SK-N-SH (cell line): Measurements from ENCODE around the gene GFPT1. TPM values are rescaled to one million over a fixed set of nuclear protein-coding genes. Genes with fewer than 3 reads are reported as not detected.

Source experiments
- CTCF ChIA-PET: fragments of 300-600, 350-600 bp; formaldehyde crosslinking; extraction: SDS; loops from one replicate; lab custom pipeline; 2021; lab: Yijun Ruan, JAX
- POLR2A ChIA-PET: fragments of 350-600 bp; sonication (Branson Sonifier 250); formaldehyde crosslinking; extraction: SDS; loops from one replicate; lab custom pipeline; 2020; ENCODE audit warnings: antibody characterized with exemption, inconsistent platforms; lab: Yijun Ruan, JAX
- DNase-seq: peaks from one replicate; pipeline ENCODE4 v3.0.0; 2012
- H2AFZ ChIP-seq: fragments of 200-600 bp; sonication (generic); 2 replicates; pipeline ENCODE4 v1.8.1; 2016; ENCODE audit warnings: antibody characterized with exemption, mild to moderate bottlenecking, low read depth
- H3F3A ChIP-seq: fragments of 200-600 bp; sonication (generic); replicated peaks from 2 replicates; pipeline ENCODE3; 2016; ENCODE audit warnings: antibody characterized with exemption, mild to moderate bottlenecking; ENCODE audit not compliant: insufficient read depth
- H3K27ac ChIP-seq, 2 experiments: fragments of 200-500 bp in 1 of 2; fragments of 200-600 bp in 1 of 2; sonication (Bioruptor generic) in 1 of 2; sonication (generic), shearing (Covaris generic) in 1 of 2; 2 replicates each; pipeline versions ENCODE4 v1.5.1 to v1.6.1; 2014 to 2016; ENCODE audit warnings: low read depth in 2 of 2, inconsistent platforms in 1 of 2, low read length in 1 of 2, mild to moderate bottlenecking in 1 of 2, mixed read lengths in 1 of 2
- H3K27me3 ChIP-seq: fragments of 200-600 bp; sonication (generic), shearing (Covaris generic); 2 replicates; pipeline ENCODE4 v1.6.1; 2016; ENCODE audit warnings: mixed run types; ENCODE audit not compliant: insufficient read depth
- H3K36me3 ChIP-seq, 2 experiments: fragments of 200-500 bp in 1 of 2; fragments of 200-600 bp in 1 of 2; sonication (Bioruptor generic) in 1 of 2; sonication (generic) in 1 of 2; replicated peaks in 1 of 2; 2 replicates each; pipeline versions ENCODE3 to v1.5.1; 2014 to 2016; ENCODE audit warnings: low read length in 1 of 2, mild to moderate bottlenecking in 1 of 2; ENCODE audit not compliant: insufficient read depth in 2 of 2, control insufficient read depth in 1 of 2
- H3K4me1 ChIP-seq, 2 experiments: fragments of 200-500 bp in 1 of 2; fragments of 200-600 bp in 1 of 2; sonication (Bioruptor generic) in 1 of 2; sonication (generic), shearing (Covaris generic) in 1 of 2; 2 replicates each; pipeline versions ENCODE4 v1.5.1 to v1.6.1; 2014 to 2016; ENCODE audit warnings: low read depth in 1 of 2, low read length in 1 of 2, mixed run types in 1 of 2; ENCODE audit not compliant: insufficient read depth in 2 of 2, control insufficient read depth in 1 of 2
- H3K4me2 ChIP-seq: fragments of 200-600 bp; sonication (generic), shearing (Covaris generic); 2 replicates; pipeline ENCODE4 v1.6.1; 2017; ENCODE audit warnings: mixed run types
- H3K4me3 ChIP-seq, 2 experiments: fragments of 200-500 bp in 1 of 2; fragments of 200-600 bp in 1 of 2; sonication (Bioruptor generic) in 1 of 2; sonication (generic), shearing (Covaris generic) in 1 of 2; 2 replicates each; pipeline versions ENCODE4 v1.5.1 to v1.8.1; 2014 to 2016; ENCODE audit warnings: low read depth in 2 of 2, inconsistent platforms in 1 of 2, low read length in 1 of 2, mild to moderate bottlenecking in 1 of 2, mixed read lengths in 1 of 2, moderate library complexity in 1 of 2
- H3K79me2 ChIP-seq: fragments of 200-600 bp; sonication (generic); 2 replicates; pipeline ENCODE4 v1.8.1; 2017; ENCODE audit warnings: mild to moderate bottlenecking; ENCODE audit not compliant: insufficient read depth
- H3K9ac ChIP-seq: fragments of 200-600 bp; sonication (generic); 2 replicates; pipeline ENCODE4 v1.6.1; 2017; ENCODE audit warnings: mixed run types
- H3K9me2 ChIP-seq: fragments of 200-600 bp; sonication (generic); 2 replicates; pipeline ENCODE4 v1.6.1; 2017; ENCODE audit warnings: mixed run types
- H3K9me3 ChIP-seq: fragments of 200-600 bp; sonication (generic); 2 replicates; pipeline ENCODE4 v1.6.1; 2017; ENCODE audit warnings: mixed run types, mild to moderate bottlenecking, moderate library complexity
- H4K20me1 ChIP-seq: fragments of 200-600 bp; sonication (generic); 2 replicates; pipeline ENCODE4 v1.6.1; 2017; ENCODE audit warnings: mild to moderate bottlenecking, mixed run types; ENCODE audit not compliant: insufficient read depth
- EP300 ChIP-seq, 2 experiments: IDR thresholded peaks; 2 replicates each; pipeline versions ENCODE4 v1.4.0 to v1.6.1; 2012; ENCODE audit warnings: borderline replicate concordance in 1 of 2, low read depth in 1 of 2, low read length in 1 of 2
- FOSL2 ChIP-seq: IDR thresholded peaks from 2 replicates; pipeline ENCODE4 v1.4.0; 2012; ENCODE audit warnings: low read depth, mild to moderate bottlenecking, moderate library complexity, borderline replicate concordance
- FOXJ3 ChIP-seq: sonication (generic); formaldehyde crosslinking; IDR thresholded peaks from 2 replicates; pipeline ENCODE4 v1.5.1; 2020; ENCODE audit warnings: mild to moderate bottlenecking, missing genetic modification reagents
- FOXM1 ChIP-seq: IDR thresholded peaks from 2 replicates; pipeline ENCODE4 v1.4.0; 2012; ENCODE audit warnings: low read depth, mild to moderate bottlenecking
- GABPA ChIP-seq: IDR thresholded peaks from 2 replicates; pipeline ENCODE4 v1.4.0; 2012; ENCODE audit warnings: low read depth, mild to moderate bottlenecking
- JUND ChIP-seq: IDR thresholded peaks from 2 replicates; pipeline ENCODE4 v1.4.0; 2012
- MEF2A ChIP-seq: IDR thresholded peaks from 2 replicates; pipeline ENCODE4 v1.4.0; 2012; ENCODE audit warnings: low read depth, borderline replicate concordance
- NFIC ChIP-seq: IDR thresholded peaks from 2 replicates; pipeline ENCODE4 v1.4.0; 2012; ENCODE audit warnings: borderline replicate concordance
- POLR2AphosphoS5 ChIP-seq: IDR thresholded peaks from 2 replicates; pipeline ENCODE4 v1.6.1; 2012; ENCODE audit warnings: low read depth, low read length
- RCOR1 ChIP-seq: fragments of 150-350 bp; IDR thresholded peaks from 2 replicates; pipeline ENCODE4 v1.6.1; 2017; ENCODE audit warnings: antibody characterized with exemption, low read length
- SIN3A ChIP-seq: IDR thresholded peaks from 2 replicates; pipeline ENCODE4 v1.6.1; 2012; ENCODE audit warnings: low read depth, mild to moderate bottlenecking, low read length, moderate library complexity, borderline replicate concordance
- SMC3 ChIP-seq: IDR thresholded peaks from 2 replicates; pipeline ENCODE4 v1.6.1; 2012; ENCODE audit warnings: low read depth, low read length, improper control_type of control experiment
- TCF12 ChIP-seq: IDR thresholded peaks from 2 replicates; pipeline ENCODE4 v1.4.0; 2012
- TEAD4 ChIP-seq: IDR thresholded peaks from 2 replicates; pipeline ENCODE4 v1.4.0; 2012; ENCODE audit warnings: mild to moderate bottlenecking, borderline replicate concordance; ENCODE audit not compliant: insufficient read depth
- WGBS: methylation state at CpG from one replicate; pipeline ENCODE4 v1.1.6; 2017; ENCODE audit warnings: low lambda C conversion rate; 5-methylcytosine and 5-hydroxymethylcytosine counted together
- polyA plus RNA-seq, 3 experiments: library from polyadenylated mRNA; depleted of rRNA; stranded (reverse); fragments of >200 nt; gene quantifications; 2 replicates each; pipeline ENCODE4 v1.2.3, GENCODE V29; 2012
- TF ChIP-seq, protein P1 (sequence below): IDR thresholded peaks from 2 replicates; pipeline ENCODE4; 2012
- TF ChIP-seq, protein P2 (sequence below): IDR thresholded peaks from 2 replicates; pipeline ENCODE4 v1.4.0; 2012; ENCODE audit warnings: low read depth, borderline replicate concordance
- TF ChIP-seq, protein P3 (sequence below): fragments of 150-350 bp; IDR thresholded peaks from 2 replicates; pipeline ENCODE4 v1.6.1; 2016; ENCODE audit warnings: mild to moderate bottlenecking, low read depth, low read length

Gene GFPT1
- polyA plus RNA-seq, 1 of the 3 experiments (the other 2 are of a cell fraction) = 6.0 TPM

DNA sequence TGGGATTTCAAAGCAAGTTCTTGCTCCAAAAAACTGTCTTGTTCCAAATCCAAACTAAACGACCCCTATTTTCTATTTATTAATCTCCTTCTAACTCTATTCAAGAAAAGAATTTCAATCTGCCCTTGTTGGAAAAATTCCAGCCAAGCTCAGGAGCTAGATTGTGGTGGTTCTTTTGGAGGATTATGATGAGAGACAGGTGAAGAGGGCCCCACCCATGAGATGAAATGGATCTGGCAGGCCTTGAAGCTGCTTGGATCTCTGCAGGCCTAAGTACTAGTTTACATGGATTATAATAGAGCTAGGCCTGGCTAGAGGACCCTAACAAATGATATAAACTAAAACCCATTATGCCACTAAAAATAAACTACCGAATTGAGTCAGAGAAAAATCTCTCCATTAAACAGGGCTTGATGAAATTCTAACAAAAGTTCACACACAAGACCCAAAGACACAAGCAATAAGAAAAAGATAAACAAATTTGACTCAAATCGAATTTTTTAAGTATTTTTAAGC is 101.6 kb downstream of the GFPT1 start:
- no peak for DNase-seq
- Histone ChIP-seq H4K20me1 (no peaks in the 10 kb centered on the region), H3K4me1 (peaks cover 0 to under 1% of the 10 kb centered on the region in 2 experiments; a peak in 1 of 4 replicates), H3K9ac (no peak overlapping the region), H3K36me3 (no peaks in the 10 kb centered on the region), H3K27me3 (no peaks in the 10 kb centered on the region), H2AFZ (no peak overlapping the region), H3K4me2 (no peak overlapping the region), H3K9me3 (no peaks in the 10 kb centered on the region), H3K27ac (no peak overlapping the region), H3F3A (no peaks in the 10 kb centered on the region), H3K79me2 (no peaks in the 10 kb centered on the region), H3K9me2 (no peaks in the 10 kb centered on the region), H3K4me3 (no peak overlapping the region)
- TF ChIP-seq, protein P1, sequence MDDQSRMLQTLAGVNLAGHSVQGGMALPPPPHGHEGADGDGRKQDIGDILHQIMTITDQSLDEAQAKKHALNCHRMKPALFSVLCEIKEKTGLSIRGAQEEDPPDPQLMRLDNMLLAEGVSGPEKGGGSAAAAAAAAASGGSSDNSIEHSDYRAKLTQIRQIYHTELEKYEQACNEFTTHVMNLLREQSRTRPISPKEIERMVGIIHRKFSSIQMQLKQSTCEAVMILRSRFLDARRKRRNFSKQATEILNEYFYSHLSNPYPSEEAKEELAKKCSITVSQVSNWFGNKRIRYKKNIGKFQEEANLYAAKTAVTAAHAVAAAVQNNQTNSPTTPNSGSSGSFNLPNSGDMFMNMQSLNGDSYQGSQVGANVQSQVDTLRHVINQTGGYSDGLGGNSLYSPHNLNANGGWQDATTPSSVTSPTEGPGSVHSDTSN = no peak
- TF ChIP-seq FOXM1 (no peak), SMC3 (no peak), TCF12 (no peak), RCOR1 (no peak), FOXJ3 (CRISPR knock-in tag) (no peak), NFIC (no peak), POLR2AphosphoS5 (no peak), TEAD4 (no peak), MEF2A (no peak), SIN3A (no peak), EP300 (IDR thresholded peaks at IDR 0.05; ENCODE audit: borderline replicate concordance in 1 of 2, low read depth in 1 of 2, low read length in 1 of 2) (no peak), GABPA (no peak)
- TF ChIP-seq, protein P2, sequence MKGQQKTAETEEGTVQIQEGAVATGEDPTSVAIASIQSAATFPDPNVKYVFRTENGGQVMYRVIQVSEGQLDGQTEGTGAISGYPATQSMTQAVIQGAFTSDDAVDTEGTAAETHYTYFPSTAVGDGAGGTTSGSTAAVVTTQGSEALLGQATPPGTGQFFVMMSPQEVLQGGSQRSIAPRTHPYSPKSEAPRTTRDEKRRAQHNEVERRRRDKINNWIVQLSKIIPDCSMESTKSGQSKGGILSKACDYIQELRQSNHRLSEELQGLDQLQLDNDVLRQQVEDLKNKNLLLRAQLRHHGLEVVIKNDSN = no peak
- TF ChIP-seq, protein P3, sequence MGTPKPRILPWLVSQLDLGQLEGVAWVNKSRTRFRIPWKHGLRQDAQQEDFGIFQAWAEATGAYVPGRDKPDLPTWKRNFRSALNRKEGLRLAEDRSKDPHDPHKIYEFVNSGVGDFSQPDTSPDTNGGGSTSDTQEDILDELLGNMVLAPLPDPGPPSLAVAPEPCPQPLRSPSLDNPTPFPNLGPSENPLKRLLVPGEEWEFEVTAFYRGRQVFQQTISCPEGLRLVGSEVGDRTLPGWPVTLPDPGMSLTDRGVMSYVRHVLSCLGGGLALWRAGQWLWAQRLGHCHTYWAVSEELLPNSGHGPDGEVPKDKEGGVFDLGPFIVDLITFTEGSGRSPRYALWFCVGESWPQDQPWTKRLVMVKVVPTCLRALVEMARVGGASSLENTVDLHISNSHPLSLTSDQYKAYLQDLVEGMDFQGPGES = no peak
- POLR2A ChIA-PET = no interaction called here
- WGBS = 45% methylated on average over 3 of the region's 3 CpGs
- CTCF ChIA-PET = interaction anchor here (1.0 kb wide), 1 partner anchor 19 kb away, joined by 4 read pairs; no protein-coding TSS in a partner anchor

DNA sequence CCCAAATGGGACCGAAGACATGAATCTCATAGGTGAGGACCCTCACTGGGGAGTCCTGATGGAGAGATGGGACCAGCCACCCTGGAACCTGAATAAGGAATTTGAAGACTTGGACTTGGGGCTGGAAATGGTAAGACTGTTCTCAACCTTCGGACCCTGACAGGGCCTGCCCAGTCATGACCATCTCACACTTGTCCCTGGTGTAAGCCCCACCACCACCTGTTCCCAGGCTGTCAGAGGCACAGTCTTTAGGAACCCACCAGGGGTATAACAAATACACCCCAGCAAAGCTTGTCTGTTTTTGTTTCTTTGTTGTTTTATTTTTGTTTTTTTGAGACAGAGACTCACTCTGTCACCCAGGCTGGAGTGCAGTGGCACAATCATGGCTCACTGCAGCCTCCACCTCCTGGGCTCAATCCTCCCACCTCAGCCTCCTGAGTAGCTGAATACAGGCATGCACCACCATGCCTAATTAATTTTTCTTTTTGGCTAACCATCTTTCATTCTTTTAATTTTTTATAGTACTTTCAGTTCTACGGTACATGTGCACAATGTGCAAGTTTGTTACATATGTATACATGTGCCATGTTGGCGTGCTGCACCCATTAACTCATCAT is 106.1 kb downstream of the GFPT1 start:
- no peak overlapping the region for H3K9ac ChIP-seq
- DNase-seq = no peak
- no peaks in the 10 kb centered on the region for H3K9me3 ChIP-seq
- no peak overlapping the region for H2AFZ ChIP-seq
- H4K20me1 ChIP-seq = no peaks in the 10 kb centered on the region
- H3K4me2 ChIP-seq = no peak overlapping the region
- H3K4me3 ChIP-seq = no peak overlapping the region
- CTCF ChIA-PET = interaction anchor here (0.9 kb wide), 1 partner anchor 26 kb away, joined by 3 read pairs; no protein-coding TSS in a partner anchor
- H3K4me1 ChIP-seq = no peaks in the 10 kb centered on the region
- WGBS = 94% methylated on average over 4 of the region's 4 CpGs
- no peaks in the 10 kb centered on the region for H3K27me3 ChIP-seq
- H3K36me3 ChIP-seq = no peaks in the 10 kb centered on the region
- H3K27ac ChIP-seq = no peak overlapping the region
- no peaks in the 10 kb centered on the region for H3K9me2 ChIP-seq
- POLR2A ChIA-PET = no interaction called here
- H3K79me2 ChIP-seq = no peaks in the 10 kb centered on the region
- peaks cover 6% of the 10 kb centered on the region for H3F3A ChIP-seq
- no peak for TF ChIP-seq TCF12
- no peak for TF ChIP-seq JUND
- TF ChIP-seq SMC3 = no peak
- TF ChIP-seq FOSL2 = no peak
- no peak for TF ChIP-seq NFIC
